Measurements from ENCODE around the gene NIFK.
"Not testable (repeated sequence)": the region's sequence is repeated elsewhere in the genome, so short reads cannot be mapped to it uniquely, and the experiment has no call there.

Gene NIFK

DNA sequence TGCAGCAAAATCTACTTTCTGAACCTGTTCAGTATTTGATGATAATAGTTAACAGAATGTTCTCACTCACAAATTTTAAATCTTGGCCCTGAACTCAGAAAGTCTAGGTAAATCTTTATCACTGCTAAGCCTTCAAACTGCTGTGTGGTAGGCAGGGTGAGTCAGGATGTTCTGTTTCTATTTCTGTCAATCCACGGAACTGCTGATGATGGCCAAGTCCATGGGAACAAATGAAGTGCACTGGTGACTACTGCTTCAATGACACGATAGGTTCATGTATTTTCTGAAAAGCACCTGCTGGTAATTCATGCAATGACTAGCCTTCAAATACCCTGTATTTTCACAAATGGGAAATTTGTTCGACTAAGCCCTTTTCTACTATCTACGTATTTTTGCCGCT, 14.2 kb downstream of the NIFK start:
- Mint-ChIP-seq H3K27ac (ENCODE audit: low read depth) (no peak overlapping the region), H3K27me3 (no peaks in the 10 kb centered on the region), H3K36me3 (ENCODE audit: insufficient read depth) (peaks cover 18% of the 10 kb centered on the region), H3K4me3 (no peak overlapping the region), H3K9me3 (no peaks in the 10 kb centered on the region), H3K4me1 (peaks cover 5% of the 10 kb centered on the region)
- ATAC-seq (replicated peaks; ENCODE audit: extremely low read depth, poor library complexity, severe bottlenecking) = no peak
- no peak for DNase-seq (ENCODE audit: low spot score in 2 of 2)

DNA sequence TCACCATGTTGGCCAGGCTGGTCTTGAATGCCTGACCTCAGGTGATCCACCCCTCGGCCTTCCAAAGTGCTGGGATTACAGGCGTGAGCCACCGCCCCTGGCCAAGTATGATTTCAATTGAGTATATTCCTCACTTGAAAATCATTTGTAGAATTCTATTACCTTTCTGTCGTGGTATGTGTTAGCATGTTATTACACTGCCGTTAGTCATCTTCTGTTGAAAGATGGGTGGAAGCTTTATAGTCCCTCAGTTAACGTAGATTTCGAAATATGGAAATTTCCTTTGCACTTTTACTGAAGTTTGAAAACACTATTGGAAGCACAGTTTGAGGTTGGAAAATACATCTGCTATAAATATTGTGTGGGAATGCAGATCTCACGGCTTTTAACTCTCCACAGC, 14.7 kb downstream of the NIFK start:
- ATAC-seq (replicated peaks; ENCODE audit: extremely low read depth, poor library complexity, severe bottlenecking) = no peak
- Mint-ChIP-seq H3K4me3 (no peak overlapping the region), H3K27ac (ENCODE audit: low read depth) (no peak overlapping the region)

DNA sequence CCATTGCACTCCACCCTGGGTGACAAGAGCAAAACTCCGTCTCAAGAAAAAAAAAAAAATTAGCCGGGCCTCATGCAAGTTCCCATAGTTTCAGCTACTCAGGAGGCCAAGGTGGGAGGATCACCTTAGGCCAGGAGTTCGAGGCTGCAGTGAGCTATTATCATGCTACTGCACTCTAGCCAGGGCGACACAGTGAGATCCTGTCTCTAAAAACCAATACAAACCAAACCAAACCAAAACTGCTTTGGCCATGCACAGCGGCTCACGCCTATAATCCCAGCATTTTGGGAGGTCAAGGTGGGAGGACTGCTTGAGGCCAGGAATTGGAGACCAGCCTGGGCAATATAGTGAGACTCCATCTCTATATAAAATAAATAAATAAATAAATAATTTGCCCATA, 19.1 kb downstream of the NIFK start:
- Mint-ChIP-seq H3K9me3 (no peaks in the 10 kb centered on the region), H3K4me3 (no peak overlapping the region), H3K27me3 (no peaks in the 10 kb centered on the region), H3K36me3 (ENCODE audit: insufficient read depth) (peaks cover 2% of the 10 kb centered on the region), H3K4me1 (peaks cover 5% of the 10 kb centered on the region), H3K27ac (ENCODE audit: low read depth) (no peak overlapping the region)
- DNase-seq (ENCODE audit: low spot score in 2 of 2) (no peak), ATAC-seq (replicated peaks; ENCODE audit: extremely low read depth, poor library complexity, severe bottlenecking) (no peak)

More for the DNA sequence above, 14.7 kb downstream of the NIFK start:
- Mint-ChIP-seq H3K36me3 (ENCODE audit: insufficient read depth) (peaks cover 14% of the 10 kb centered on the region), H3K27me3 (no peaks in the 10 kb centered on the region), H3K4me1 (peaks cover 5% of the 10 kb centered on the region), H3K9me3 (no peaks in the 10 kb centered on the region)
- no peak for DNase-seq (ENCODE audit: low spot score in 2 of 2)

DNA sequence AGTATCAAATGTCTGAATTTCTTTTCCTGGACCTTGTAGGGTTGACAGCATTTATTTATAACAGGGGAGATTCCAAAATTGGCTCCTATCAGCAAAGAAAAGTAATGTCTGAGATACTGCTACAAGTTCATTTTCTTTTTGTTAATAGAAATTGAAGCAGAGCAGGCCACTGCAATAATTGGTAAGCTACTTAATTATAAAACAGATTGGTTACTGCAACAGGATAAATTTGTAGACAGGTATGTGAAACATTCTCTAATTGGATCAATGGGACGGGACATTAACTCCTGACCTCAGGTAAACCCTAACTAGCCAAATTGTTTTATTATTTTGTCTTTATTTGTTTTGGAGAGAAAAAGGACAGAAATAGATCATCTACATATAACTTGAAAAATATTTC, 20.5 kb downstream of the NIFK start:
- Mint-ChIP-seq H3K4me3 (no peak overlapping the region), H3K9me3 (no peaks in the 10 kb centered on the region), H3K36me3 (ENCODE audit: insufficient read depth) (peaks cover 2% of the 10 kb centered on the region), H3K27me3 (no peaks in the 10 kb centered on the region), H3K27ac (ENCODE audit: low read depth) (no peak overlapping the region), H3K4me1 (peaks cover 5% of the 10 kb centered on the region)
- DNase-seq (ENCODE audit: low spot score in 2 of 2) (no peak), ATAC-seq (replicated peaks; ENCODE audit: extremely low read depth, poor library complexity, severe bottlenecking) (no peak)

DNA sequence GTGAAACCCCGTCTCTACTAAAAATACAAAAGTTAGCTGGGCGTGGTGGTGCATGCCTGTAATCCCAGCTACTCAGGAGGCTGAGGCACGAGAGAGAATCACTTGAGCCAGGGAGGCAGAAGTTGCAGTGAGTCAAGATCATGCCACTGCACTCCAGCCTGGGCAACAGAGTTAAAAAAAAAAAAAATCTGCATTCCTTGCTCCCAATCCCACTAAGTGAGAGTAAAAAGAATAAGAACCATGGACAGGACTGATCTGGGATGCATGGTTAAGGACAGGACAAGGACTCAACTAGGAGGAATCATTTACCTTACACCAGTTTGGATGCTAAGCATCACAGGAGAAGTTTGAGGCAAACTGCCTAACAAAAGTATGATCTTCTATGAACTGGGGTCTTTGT, 25.2 kb downstream of the NIFK start:
- not testable (repeated sequence) for H3K27ac Mint-ChIP-seq (ENCODE audit: low read depth); H3K4me1 Mint-ChIP-seq; H3K27me3 Mint-ChIP-seq; ATAC-seq (replicated peaks; ENCODE audit: extremely low read depth, poor library complexity, severe bottlenecking); H3K36me3 Mint-ChIP-seq (ENCODE audit: insufficient read depth); H3K4me3 Mint-ChIP-seq; H3K9me3 Mint-ChIP-seq; DNase-seq (ENCODE audit: low spot score in 2 of 2)

GRCh38 chr2:121710470-121711170, 26.1 kb downstream of the NIFK start:
- H3K9me3 Mint-ChIP-seq = no peaks in the 10 kb centered on the region
- H3K27ac Mint-ChIP-seq (ENCODE audit: low read depth) = no peak overlapping the region
- peaks cover 2% of the 10 kb centered on the region for H3K36me3 Mint-ChIP-seq (ENCODE audit: insufficient read depth)
- DNase-seq (ENCODE audit: low spot score in 2 of 2) = no peak
- no peaks in the 10 kb centered on the region for H3K4me1 Mint-ChIP-seq
- no peaks in the 10 kb centered on the region for H3K27me3 Mint-ChIP-seq
- ATAC-seq (replicated peaks; ENCODE audit: extremely low read depth, poor library complexity, severe bottlenecking) = no peak
- H3K4me3 Mint-ChIP-seq = no peak overlapping the region

DNA sequence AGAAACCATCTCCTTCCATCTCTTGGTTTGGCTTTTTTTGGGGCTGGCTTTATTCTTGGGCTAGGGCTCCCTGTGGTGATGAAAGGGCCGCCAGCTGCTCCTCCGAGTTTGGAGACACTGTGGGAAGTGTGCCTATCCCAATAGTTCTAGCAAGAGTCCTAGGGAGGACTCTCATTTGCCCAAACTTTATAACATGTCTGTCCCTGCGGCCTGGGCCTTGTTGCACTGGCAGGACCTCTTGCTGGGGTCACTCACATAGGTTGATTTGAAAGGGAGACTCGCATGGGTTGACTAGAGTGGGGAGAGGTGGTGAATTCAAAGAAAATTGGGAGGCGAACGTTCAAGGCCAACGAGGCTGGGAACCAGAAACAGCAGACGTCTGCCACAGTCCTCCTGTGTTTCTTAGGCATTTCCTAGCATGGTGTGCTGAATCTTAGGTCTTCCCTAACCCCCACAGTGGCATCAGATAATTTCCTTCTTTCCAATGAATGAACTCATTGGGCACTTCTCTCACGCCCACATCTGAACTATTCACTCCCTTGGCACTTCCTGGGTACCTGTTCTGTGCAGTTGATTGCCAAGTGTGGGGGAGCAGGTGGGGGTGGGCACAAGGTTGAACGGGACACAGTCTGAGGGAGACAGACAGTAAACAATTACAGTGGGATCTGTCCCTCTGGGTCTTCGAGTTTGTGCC, 26.8 kb downstream of the NIFK start:
- no peak overlapping the region for H3K27ac Mint-ChIP-seq (ENCODE audit: low read depth)
- DNase-seq (ENCODE audit: low spot score in 2 of 2) (no peak), ATAC-seq (replicated peaks; ENCODE audit: extremely low read depth, poor library complexity, severe bottlenecking) (no peak)
- peaks cover 3% of the 10 kb centered on the region for H3K36me3 Mint-ChIP-seq (ENCODE audit: insufficient read depth)
- no peak overlapping the region for H3K4me3 Mint-ChIP-seq
- H3K9me3 Mint-ChIP-seq = no peaks in the 10 kb centered on the region
- no peaks in the 10 kb centered on the region for H3K27me3 Mint-ChIP-seq
- H3K4me1 Mint-ChIP-seq = no peaks in the 10 kb centered on the region

- no peaks in the 10 kb centered on the region for H3K4me1 Mint-ChIP-seq
- no peak for ATAC-seq (replicated peaks; ENCODE audit: extremely low read depth, poor library complexity, severe bottlenecking)
- no peak for DNase-seq (ENCODE audit: low spot score in 2 of 2)
- no peak overlapping the region for H3K27ac Mint-ChIP-seq (ENCODE audit: low read depth)
- peaks cover 3% of the 10 kb centered on the region for H3K36me3 Mint-ChIP-seq (ENCODE audit: insufficient read depth)
- H3K4me3 Mint-ChIP-seq = no peak overlapping the region
- H3K27me3 Mint-ChIP-seq = no peaks in the 10 kb centered on the region
- H3K9me3 Mint-ChIP-seq = no peaks in the 10 kb centered on the region
These were observed 28.7 kb downstream of the NIFK start for GRCh38 chr2:121707920-121708361.

DNA sequence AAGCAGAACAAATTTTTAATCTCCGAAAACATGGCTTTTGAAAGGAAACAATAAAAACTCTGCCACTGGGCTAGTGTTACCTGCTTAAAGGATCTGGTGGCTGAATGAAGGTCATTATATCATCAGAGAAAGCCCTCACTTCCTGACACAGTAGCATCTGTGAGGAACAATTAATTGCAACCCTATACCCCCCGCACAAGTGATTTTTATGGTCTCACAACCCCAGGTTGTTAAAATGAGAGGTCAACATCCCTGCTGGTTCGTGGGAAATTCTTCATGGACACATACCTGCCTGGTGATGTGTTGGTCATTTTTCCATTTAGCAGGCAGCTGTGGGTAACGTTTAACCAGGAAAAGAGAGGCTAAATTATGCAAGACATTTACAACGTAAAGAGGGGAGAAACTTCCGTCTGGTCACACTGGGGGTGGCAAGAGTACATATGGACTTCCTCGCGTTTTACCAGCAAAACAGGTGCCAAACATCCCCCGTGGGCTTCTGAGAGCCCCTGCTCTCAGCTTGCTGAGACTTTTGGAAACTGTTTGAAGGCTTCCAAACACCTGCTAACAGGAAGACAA, 29.2 kb downstream of the NIFK start:
- Mint-ChIP-seq H3K27ac (ENCODE audit: low read depth) (no peak overlapping the region), H3K9me3 (no peaks in the 10 kb centered on the region)

DNA sequence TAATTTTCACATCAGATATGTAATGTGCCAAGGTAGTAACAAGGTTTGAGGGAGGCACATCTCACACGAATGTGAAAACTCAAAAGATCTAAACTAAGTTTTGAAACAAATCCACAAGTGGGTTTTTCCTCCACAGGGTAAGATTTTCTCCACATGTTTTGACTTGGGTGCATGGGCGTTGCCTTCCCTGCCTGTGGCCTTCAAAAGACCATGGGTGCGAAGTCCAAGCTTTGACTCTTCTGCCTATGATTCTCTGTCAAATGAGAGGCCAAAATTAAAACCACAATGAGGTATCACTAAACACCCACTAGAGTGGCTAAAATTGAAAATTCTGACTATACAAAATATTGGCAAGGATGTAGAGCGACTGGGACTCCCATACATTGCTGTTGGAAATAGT, 30.7 kb downstream of the NIFK start:
- Mint-ChIP-seq H3K27me3 (no peaks in the 10 kb centered on the region), H3K4me1 (peaks cover 7% of the 10 kb centered on the region), H3K4me3 (no peak overlapping the region), H3K27ac (ENCODE audit: low read depth) (no peak overlapping the region), H3K36me3 (ENCODE audit: insufficient read depth) (peaks cover 4% of the 10 kb centered on the region), H3K9me3 (no peaks in the 10 kb centered on the region)
- DNase-seq (ENCODE audit: low spot score in 2 of 2) (no peak), ATAC-seq (replicated peaks; ENCODE audit: extremely low read depth, poor library complexity, severe bottlenecking) (no peak)

More for the DNA sequence above, 29.2 kb downstream of the NIFK start:
- DNase-seq (ENCODE audit: low spot score in 2 of 2) (no peak), ATAC-seq (replicated peaks; ENCODE audit: extremely low read depth, poor library complexity, severe bottlenecking) (no peak)
- peaks cover 3% of the 10 kb centered on the region for H3K36me3 Mint-ChIP-seq (ENCODE audit: insufficient read depth)
- no peak overlapping the region for H3K4me3 Mint-ChIP-seq
- no peaks in the 10 kb centered on the region for H3K4me1 Mint-ChIP-seq
- H3K27me3 Mint-ChIP-seq = no peaks in the 10 kb centered on the region

- H3K4me1 Mint-ChIP-seq = peaks cover 13% of the 10 kb centered on the region
- H3K27ac Mint-ChIP-seq (ENCODE audit: low read depth) = no peak overlapping the region
- H3K36me3 Mint-ChIP-seq (ENCODE audit: insufficient read depth) = peaks cover 8% of the 10 kb centered on the region
- ATAC-seq (replicated peaks; ENCODE audit: extremely low read depth, poor library complexity, severe bottlenecking) (no peak), DNase-seq (ENCODE audit: low spot score in 2 of 2) (no peak)
- H3K9me3 Mint-ChIP-seq = no peaks in the 10 kb centered on the region
- H3K27me3 Mint-ChIP-seq = no peaks in the 10 kb centered on the region
- no peak overlapping the region for H3K4me3 Mint-ChIP-seq
These were observed 31.3 kb downstream of the NIFK start for GRCh38 chr2:121705390-121705789.

DNA sequence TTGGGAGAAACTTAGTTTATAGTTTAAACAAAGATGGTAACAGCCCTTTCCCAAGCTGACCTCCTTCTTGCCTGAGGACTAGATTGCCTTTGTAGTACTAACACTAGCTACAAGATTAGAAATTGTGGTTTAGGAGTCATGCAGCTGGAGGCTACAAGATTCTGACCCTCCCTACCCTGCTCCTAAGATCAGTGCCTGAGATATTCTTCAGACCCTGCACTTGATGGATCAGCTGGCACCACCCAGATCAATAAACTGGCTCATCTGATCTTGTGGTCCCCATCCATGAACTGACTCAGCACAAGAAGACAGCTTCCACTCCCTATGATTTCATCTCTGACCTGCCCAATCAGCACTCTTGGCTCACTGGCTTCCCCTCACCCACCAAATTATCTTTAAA, 34.9 kb downstream of the NIFK start:
- not testable (repeated sequence) for ATAC-seq (replicated peaks; ENCODE audit: extremely low read depth, poor library complexity, severe bottlenecking); H3K9me3 Mint-ChIP-seq; H3K27me3 Mint-ChIP-seq; DNase-seq (ENCODE audit: low spot score in 2 of 2); H3K4me3 Mint-ChIP-seq
- H3K27ac Mint-ChIP-seq (ENCODE audit: low read depth) = peak overlapping the region; percentile 99
- H3K36me3 Mint-ChIP-seq (ENCODE audit: insufficient read depth) = peaks cover 19% of the 10 kb centered on the region
- H3K4me1 Mint-ChIP-seq = peaks cover 36% of the 10 kb centered on the region
